Measurements from ENCODE around the gene TYSND1. TPM values are rescaled to one million over a fixed set of nuclear protein-coding genes. Genes with fewer than 3 reads are reported as not detected.

The TYSND1 gene
- total RNA-seq, 3 donors from 2014 or later: 15.3 to 19.7 (median 15.8) TPM

GRCh38 chr10:70147259-70147625 lies 742 bp upstream of the TYSND1 start:
- TF ChIP-seq CTCF (IDR thresholded peaks at IDR 0.05): no peak
- Histone ChIP-seq H3K9me3 (no peaks in the 10 kb centered on the region), H3K4me3 (no peak overlapping the region), H3K36me3 (ENCODE audit: low read depth) (no peaks in the 10 kb centered on the region), H3K4me1 (ENCODE audit: low read depth) (peaks cover 19% of the 10 kb centered on the region)
- no peak for ATAC-seq
- intact Hi-C loops (cut with DNase I, micrococcal nuclease): no loop called here
- DNase-seq: no peak

GRCh38 chr10:70145666-70146488 lies 623 bp downstream of the TYSND1 start:
- ATAC-seq (peak; percentile 74), DNase-seq (peak; percentile 69 to 83 (median 78))
- peak overlapping the region; percentile 54 for H3K4me3 ChIP-seq
- H3K9me3 ChIP-seq: no peaks in the 10 kb centered on the region
- peak; percentile 60 for TF ChIP-seq CTCF (IDR thresholded peaks at IDR 0.05)
- no peaks in the 10 kb centered on the region for H3K36me3 ChIP-seq (ENCODE audit: low read depth)
- H3K4me1 ChIP-seq (ENCODE audit: low read depth): peaks cover 19% of the 10 kb centered on the region
- intact Hi-C loops (cut with DNase I, micrococcal nuclease): no loop called here

- Histone ChIP-seq H3K36me3 (ENCODE audit: low read depth) (no peaks in the 10 kb centered on the region), H3K4me3 (peak overlapping the region; percentile 54), H3K9me3 (no peaks in the 10 kb centered on the region), H3K4me1 (ENCODE audit: low read depth) (peaks cover 19% of the 10 kb centered on the region)
- intact Hi-C loops (cut with DNase I, micrococcal nuclease): no loop called here
- ATAC-seq (no peak), DNase-seq (peak in 1 of 3 donors; percentile 70)
- TF ChIP-seq CTCF (IDR thresholded peaks at IDR 0.05): no peak
Measured at GRCh38 chr10:70145166-70145665, 1.3 kb downstream of the TYSND1 start.

GRCh38 chr10:70144372-70145110 lies 2.0 kb downstream of the TYSND1 start:
- TF ChIP-seq CTCF (IDR thresholded peaks at IDR 0.05): no peak
- Histone ChIP-seq H3K9me3 (no peaks in the 10 kb centered on the region), H3K36me3 (ENCODE audit: low read depth) (no peaks in the 10 kb centered on the region), H3K4me1 (ENCODE audit: low read depth) (peaks cover 19% of the 10 kb centered on the region), H3K4me3 (no peak overlapping the region)
- intact Hi-C loops (cut with DNase I, micrococcal nuclease): no loop called here
- ATAC-seq: no peak
- no peak for DNase-seq

- intact Hi-C loops (cut with DNase I, micrococcal nuclease): no loop called here
- no peak for TF ChIP-seq CTCF (IDR thresholded peaks at IDR 0.05)
- Histone ChIP-seq H3K4me3 (no peak overlapping the region), H3K9me3 (no peaks in the 10 kb centered on the region), H3K4me1 (ENCODE audit: low read depth) (peaks cover 29% of the 10 kb centered on the region), H3K36me3 (ENCODE audit: low read depth) (no peaks in the 10 kb centered on the region)
- ATAC-seq (no peak), DNase-seq (no peak)
Measured at GRCh38 chr10:70142555-70142954, 3.9 kb downstream of the TYSND1 start.

All from mucosa of descending colon (tissue), 3 donors.